Neural cell (in vitro differentiated cells): Measurements from ENCODE around the gene TSPAN7. TPM values are rescaled to one million over a fixed set of nuclear protein-coding genes. Genes with fewer than 3 reads are reported as not detected.

Source experiments
- H2AFZ ChIP-seq: fragments of 200-600, 300-800 bp; sonication (generic), shearing (Covaris generic); 2 replicates; pipeline ENCODE4 v1.6.0; 2014; ENCODE audit warnings: low read depth, mild to moderate bottlenecking, antibody characterized with exemption, low read length, moderate library complexity
- H3F3A ChIP-seq: fragments of 200-600 bp; shearing (Covaris generic); 2 replicates; pipeline ENCODE4 v1.6.1; 2016; ENCODE audit warnings: mild to moderate bottlenecking, moderate library complexity, mixed read lengths, antibody characterized with exemption, low read length; ENCODE audit not compliant: insufficient read depth, poor library complexity, severe bottlenecking
- H3K27ac ChIP-seq: fragments of 200-600, 300-800 bp; sonication (generic), shearing (Covaris generic); 2 replicates; pipeline ENCODE4 v1.5.1; 2014; ENCODE audit warnings: mild to moderate bottlenecking, low read length, moderate library complexity
- H3K27me3 ChIP-seq: fragments of 300-800, 200-600 bp; sonication (generic), shearing (Covaris generic); 2 replicates; pipeline ENCODE4 v1.6.0; 2014; ENCODE audit warnings: mild to moderate bottlenecking, low read depth, low read length, moderate library complexity; ENCODE audit not compliant: insufficient read depth
- H3K36me3 ChIP-seq: fragments of 300-800, 200-600 bp; sonication (generic), shearing (Covaris generic); 2 replicates; pipeline ENCODE4 v1.5.1; 2014; ENCODE audit warnings: mild to moderate bottlenecking, antibody characterized with exemption, low read length, moderate library complexity; ENCODE audit not compliant: insufficient read depth
- H3K4me2 ChIP-seq: fragments of 300-800, 200-600 bp; sonication (generic), shearing (Covaris generic); 2 replicates; pipeline ENCODE4 v1.6.0; 2014; ENCODE audit warnings: mild to moderate bottlenecking, low read length
- H3K4me3 ChIP-seq: fragments of 300-800, 200-600 bp; sonication (generic), shearing (Covaris generic); 2 replicates; pipeline ENCODE4 v1.5.1; 2014; ENCODE audit warnings: mild to moderate bottlenecking, low read length, moderate library complexity
- H3K79me2 ChIP-seq: fragments of 200-600 bp; shearing (Covaris generic); replicated peaks from 2 replicates; pipeline ENCODE4 v1.6.0; 2014; ENCODE audit warnings: mild to moderate bottlenecking, low read length, moderate library complexity; ENCODE audit not compliant: insufficient read depth
- H3K9ac ChIP-seq: fragments of 300-800, 200-600 bp; sonication (generic), shearing (Covaris generic); 2 replicates; pipeline ENCODE4 v1.6.1; 2016; ENCODE audit warnings: mild to moderate bottlenecking, low read length, mixed read lengths
- H3K9me2 ChIP-seq: fragments of 200-600 bp; shearing (Covaris generic); 2 replicates; pipeline ENCODE4 v1.6.1; 2016; ENCODE audit warnings: mild to moderate bottlenecking, low read length, mixed read lengths; ENCODE audit not compliant: insufficient read depth
- H3K9me3 ChIP-seq: fragments of 200-600, 300-800 bp; sonication (generic), shearing (Covaris generic); 2 replicates; pipeline ENCODE4 v1.6.1; 2016; ENCODE audit warnings: mild to moderate bottlenecking, mixed run types, low read length, moderate library complexity, mixed read lengths
- H4K20me1 ChIP-seq: fragments of 200-600 bp; shearing (Covaris generic); 2 replicates; pipeline ENCODE4 v1.6.1; 2016; ENCODE audit warnings: mild to moderate bottlenecking, mixed run types; ENCODE audit not compliant: insufficient read depth
- EP300 ChIP-seq: fragments of 450-650 bp; conservative IDR thresholded peaks from 2 replicates; pipeline ENCODE4 v1.6.1; 2014; ENCODE audit warnings: antibody characterized with exemption, mild to moderate bottlenecking, moderate library complexity; ENCODE audit not compliant: poor library complexity, severe bottlenecking
- EZH2 ChIP-seq: fragments of 200-600, 300-800 bp; shearing (Covaris generic), sonication (generic); IDR thresholded peaks from 2 replicates; pipeline ENCODE4 v1.6.1; 2014; ENCODE audit warnings: antibody characterized with exemption, low read length, borderline replicate concordance, mild to moderate bottlenecking; ENCODE audit not compliant: insufficient read depth, poor library complexity, severe bottlenecking
- MXI1 ChIP-seq: fragments of 450-650 bp; conservative IDR thresholded peaks from 2 replicates; pipeline ENCODE4 v1.6.1; 2014; ENCODE audit warnings: antibody characterized with exemption, mild to moderate bottlenecking; ENCODE audit not compliant: poor library complexity, severe bottlenecking
- POLR2AphosphoS5 ChIP-seq: IDR thresholded peaks from 2 replicates; pipeline ENCODE4 v1.6.1; 2012
- RAD21 ChIP-seq: fragments of 450-650 bp; conservative IDR thresholded peaks from 2 replicates; pipeline ENCODE4 v1.6.1; 2014; ENCODE audit warnings: antibody characterized with exemption, mild to moderate bottlenecking, moderate library complexity
- SMC3 ChIP-seq: fragments of 450-650 bp; conservative IDR thresholded peaks from 2 replicates; pipeline ENCODE4 v1.6.1; 2014; ENCODE audit warnings: antibody characterized with exemption, mild to moderate bottlenecking, moderate library complexity; ENCODE audit not compliant: poor library complexity
- TAF1 ChIP-seq: IDR thresholded peaks from 2 replicates; pipeline ENCODE4 v1.6.1; 2012; ENCODE audit warnings: low read depth
- polyA plus RNA-seq: library from polyadenylated mRNA; depleted of rRNA; stranded (reverse); fragments of >200 nt; gene quantifications from 2 replicates; pipeline ENCODE4 v1.2.3, GENCODE V29; 2014
- TF ChIP-seq, protein P1 (sequence below): fragments of 450-650 bp; IDR thresholded peaks from 2 replicates; pipeline ENCODE4 v1.5.1; 2014; ENCODE audit warnings: antibody characterized with exemption, mild to moderate bottlenecking, moderate library complexity; ENCODE audit not compliant: poor library complexity, severe bottlenecking
- TF ChIP-seq, protein P2 (sequence below): IDR thresholded peaks from 2 replicates; pipeline ENCODE4 v1.6.1; 2012; ENCODE audit warnings: borderline replicate concordance

TSPAN7 gene
- polyA plus RNA-seq, 1 donor from 2014 or later, result 184 TPM

GRCh38 chrX:38664285-38664684, 102.9 kb downstream of the TSPAN7 start:
- Histone ChIP-seq H3K4me3 (no peak overlapping the region), H3K9me2 (no peaks in the 10 kb centered on the region), H3K27me3 (no peaks in the 10 kb centered on the region), H3K4me2 (no peak overlapping the region), H4K20me1 (no peaks in the 10 kb centered on the region), H3K9me3 (no peaks in the 10 kb centered on the region), H3K79me2 (no peaks in the 10 kb centered on the region), H3K36me3 (no peaks in the 10 kb centered on the region), H2AFZ (no peak overlapping the region), H3K27ac (no peak overlapping the region), H3F3A (no peaks in the 10 kb centered on the region), H3K9ac (no peak overlapping the region)
- TF ChIP-seq EZH2, result no peak
- peak; percentile 58 for TF ChIP-seq SMC3
- TF ChIP-seq, protein P1, sequence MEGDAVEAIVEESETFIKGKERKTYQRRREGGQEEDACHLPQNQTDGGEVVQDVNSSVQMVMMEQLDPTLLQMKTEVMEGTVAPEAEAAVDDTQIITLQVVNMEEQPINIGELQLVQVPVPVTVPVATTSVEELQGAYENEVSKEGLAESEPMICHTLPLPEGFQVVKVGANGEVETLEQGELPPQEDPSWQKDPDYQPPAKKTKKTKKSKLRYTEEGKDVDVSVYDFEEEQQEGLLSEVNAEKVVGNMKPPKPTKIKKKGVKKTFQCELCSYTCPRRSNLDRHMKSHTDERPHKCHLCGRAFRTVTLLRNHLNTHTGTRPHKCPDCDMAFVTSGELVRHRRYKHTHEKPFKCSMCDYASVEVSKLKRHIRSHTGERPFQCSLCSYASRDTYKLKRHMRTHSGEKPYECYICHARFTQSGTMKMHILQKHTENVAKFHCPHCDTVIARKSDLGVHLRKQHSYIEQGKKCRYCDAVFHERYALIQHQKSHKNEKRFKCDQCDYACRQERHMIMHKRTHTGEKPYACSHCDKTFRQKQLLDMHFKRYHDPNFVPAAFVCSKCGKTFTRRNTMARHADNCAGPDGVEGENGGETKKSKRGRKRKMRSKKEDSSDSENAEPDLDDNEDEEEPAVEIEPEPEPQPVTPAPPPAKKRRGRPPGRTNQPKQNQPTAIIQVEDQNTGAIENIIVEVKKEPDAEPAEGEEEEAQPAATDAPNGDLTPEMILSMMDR, result peak; percentile 61
- TF ChIP-seq, protein P2, sequence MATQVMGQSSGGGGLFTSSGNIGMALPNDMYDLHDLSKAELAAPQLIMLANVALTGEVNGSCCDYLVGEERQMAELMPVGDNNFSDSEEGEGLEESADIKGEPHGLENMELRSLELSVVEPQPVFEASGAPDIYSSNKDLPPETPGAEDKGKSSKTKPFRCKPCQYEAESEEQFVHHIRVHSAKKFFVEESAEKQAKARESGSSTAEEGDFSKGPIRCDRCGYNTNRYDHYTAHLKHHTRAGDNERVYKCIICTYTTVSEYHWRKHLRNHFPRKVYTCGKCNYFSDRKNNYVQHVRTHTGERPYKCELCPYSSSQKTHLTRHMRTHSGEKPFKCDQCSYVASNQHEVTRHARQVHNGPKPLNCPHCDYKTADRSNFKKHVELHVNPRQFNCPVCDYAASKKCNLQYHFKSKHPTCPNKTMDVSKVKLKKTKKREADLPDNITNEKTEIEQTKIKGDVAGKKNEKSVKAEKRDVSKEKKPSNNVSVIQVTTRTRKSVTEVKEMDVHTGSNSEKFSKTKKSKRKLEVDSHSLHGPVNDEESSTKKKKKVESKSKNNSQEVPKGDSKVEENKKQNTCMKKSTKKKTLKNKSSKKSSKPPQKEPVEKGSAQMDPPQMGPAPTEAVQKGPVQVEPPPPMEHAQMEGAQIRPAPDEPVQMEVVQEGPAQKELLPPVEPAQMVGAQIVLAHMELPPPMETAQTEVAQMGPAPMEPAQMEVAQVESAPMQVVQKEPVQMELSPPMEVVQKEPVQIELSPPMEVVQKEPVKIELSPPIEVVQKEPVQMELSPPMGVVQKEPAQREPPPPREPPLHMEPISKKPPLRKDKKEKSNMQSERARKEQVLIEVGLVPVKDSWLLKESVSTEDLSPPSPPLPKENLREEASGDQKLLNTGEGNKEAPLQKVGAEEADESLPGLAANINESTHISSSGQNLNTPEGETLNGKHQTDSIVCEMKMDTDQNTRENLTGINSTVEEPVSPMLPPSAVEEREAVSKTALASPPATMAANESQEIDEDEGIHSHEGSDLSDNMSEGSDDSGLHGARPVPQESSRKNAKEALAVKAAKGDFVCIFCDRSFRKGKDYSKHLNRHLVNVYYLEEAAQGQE, result no peak
- no peak for TF ChIP-seq EP300
- TF ChIP-seq RAD21, result peak; percentile 66

- Histone ChIP-seq H2AFZ (no peak overlapping the region), H3K27me3 (no peaks in the 10 kb centered on the region), H3K79me2 (no peaks in the 10 kb centered on the region), H4K20me1 (no peaks in the 10 kb centered on the region), H3K4me3 (no peak overlapping the region), H3K9me3 (no peaks in the 10 kb centered on the region), H3K36me3 (no peaks in the 10 kb centered on the region), H3F3A (no peaks in the 10 kb centered on the region), H3K9me2 (no peaks in the 10 kb centered on the region), H3K27ac (no peak overlapping the region), H3K4me2 (no peak overlapping the region), H3K9ac (no peak overlapping the region)
- TF ChIP-seq, protein P2, result no peak
- TF ChIP-seq EZH2 (no peak), POLR2AphosphoS5 (no peak), TAF1 (no peak), SMC3 (no peak), RAD21 (no peak), MXI1 (no peak), EP300 (no peak)
- TF ChIP-seq, protein P1, result no peak
Observed at GRCh38 chrX:38666909-38667308, 105.6 kb downstream of the TSPAN7 start.
